ENCODE data around the gene ADAMTS12.
A peak's percentile ranks its signal among the peaks of the same experiment; 100 is the strongest.

Gene ADAMTS12

DNA sequence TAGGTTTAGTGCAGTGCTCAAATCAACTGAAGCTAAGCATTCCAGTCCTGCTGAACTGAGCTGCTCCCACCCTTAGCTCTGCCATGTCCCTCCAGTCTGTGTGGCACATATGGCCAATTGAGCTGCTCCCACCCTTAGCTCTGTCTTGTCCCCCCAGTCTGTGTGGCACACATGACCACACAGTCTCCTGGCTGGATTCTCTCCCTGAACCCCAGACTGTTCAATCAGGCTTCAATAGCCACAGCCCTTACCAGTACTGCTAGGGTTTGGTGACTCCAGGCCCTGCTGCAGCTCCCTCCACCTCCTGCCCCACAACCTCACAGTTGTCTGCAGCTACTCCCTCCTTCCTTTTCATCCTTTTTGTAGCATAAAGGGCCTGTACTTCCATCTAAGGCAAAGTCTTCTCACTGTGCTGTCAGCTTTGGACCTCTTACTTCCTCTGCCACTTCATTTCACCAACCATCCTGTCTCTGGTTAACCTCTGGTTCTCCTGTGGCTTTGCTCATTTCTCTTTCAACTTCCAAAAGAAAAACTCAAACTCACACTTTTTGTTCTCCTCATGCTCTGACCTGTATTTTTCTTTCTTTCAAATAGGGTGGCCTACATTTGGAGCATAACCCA is 50.8 kb downstream of the ADAMTS12 start:
- no peak for DNase-seq

DNA sequence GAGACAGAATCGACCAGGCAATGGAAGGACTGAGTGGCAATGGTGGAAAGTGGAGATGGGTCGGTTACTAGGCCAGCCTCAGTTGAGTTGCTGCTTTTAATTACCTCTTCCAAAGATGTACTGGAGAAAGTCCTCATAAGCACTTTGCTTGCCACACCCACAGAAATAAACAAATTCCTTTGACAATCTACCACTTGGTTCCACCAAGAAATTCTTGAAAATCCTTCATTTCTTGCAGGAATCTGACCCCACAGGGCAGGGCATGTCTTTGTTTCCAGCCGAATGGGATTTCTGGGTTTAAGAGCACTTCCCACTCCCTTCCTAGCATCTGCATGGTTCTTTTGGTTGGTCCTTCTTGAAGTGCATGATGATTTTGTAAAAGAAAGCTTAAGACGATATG is 54.5 kb downstream of the ADAMTS12 start:
- no peak for DNase-seq

DNA sequence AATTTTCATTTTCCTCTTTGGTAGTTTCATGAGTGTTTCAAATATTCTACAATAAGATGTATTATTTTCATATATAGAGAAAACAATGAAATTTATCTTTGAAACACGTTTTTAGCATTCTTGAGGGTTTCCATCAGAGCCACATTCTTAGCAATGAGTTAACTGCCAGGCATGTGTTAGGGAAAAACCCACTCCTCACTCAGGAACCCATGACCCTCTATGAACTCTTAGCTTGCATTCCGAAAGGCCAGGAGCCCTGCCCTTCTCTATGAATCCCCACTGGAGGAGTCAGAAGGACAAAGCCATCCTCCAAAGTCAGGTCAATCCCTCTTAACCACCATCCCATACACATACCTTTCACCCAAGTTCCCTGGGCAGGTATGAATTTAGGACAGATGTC is 57.5 kb downstream of the ADAMTS12 start:
- no peak for DNase-seq

DNA sequence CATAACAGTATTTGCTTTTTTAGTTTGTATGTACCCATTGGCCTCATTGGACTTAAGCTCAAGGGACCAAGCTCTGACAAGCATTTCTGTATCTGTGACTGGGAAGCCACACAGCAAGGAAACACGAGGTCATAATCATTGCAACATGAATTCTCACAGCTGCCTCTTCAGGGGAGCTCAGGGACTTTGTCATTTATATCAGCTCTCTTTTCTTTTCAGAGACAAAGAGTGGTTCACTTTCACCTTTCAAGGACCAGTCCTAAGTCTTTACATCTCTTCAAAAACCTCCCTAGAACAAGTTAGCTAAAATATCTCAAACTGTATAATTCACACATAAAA is 58.6 kb downstream of the ADAMTS12 start:
- no peak for DNase-seq

DNA sequence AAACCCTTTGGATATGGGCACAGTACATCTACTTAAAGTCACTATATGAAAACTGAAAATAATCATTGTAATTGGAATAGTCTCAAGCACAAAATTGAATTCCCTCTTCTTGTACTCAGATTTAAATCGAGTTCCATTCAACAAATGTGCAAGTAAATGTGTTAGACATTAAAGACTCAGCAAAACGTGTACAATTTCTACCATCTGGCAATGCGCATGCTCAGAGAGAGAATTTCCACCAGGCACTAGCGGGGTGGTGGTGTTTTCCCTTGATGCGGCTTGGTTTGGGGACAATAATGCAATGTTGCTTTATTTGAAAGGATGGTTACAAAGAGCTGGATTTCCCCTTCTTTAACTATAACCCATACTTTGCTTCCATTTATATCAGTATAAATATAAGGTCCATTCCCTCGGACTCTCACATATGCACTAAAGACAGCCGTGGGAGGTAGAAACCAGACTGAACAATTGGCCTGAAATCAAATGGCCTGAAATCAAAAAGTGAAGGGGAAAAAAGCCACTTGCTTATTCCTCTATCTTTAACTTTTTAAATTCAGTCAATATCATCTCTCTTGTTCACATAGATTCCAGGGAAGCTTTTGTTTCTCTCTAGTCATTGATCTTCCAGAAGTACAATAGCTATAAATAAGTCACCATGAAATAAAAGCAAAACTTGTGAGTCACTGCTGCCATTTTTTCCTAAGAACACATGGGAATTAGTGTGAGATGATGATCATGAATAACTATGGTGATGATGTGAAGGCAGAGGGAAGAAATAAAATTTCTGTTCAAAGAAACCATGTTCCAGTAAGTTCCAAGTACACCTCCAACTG is 59.2 kb downstream of the ADAMTS12 start:
- no peak for DNase-seq

DNA sequence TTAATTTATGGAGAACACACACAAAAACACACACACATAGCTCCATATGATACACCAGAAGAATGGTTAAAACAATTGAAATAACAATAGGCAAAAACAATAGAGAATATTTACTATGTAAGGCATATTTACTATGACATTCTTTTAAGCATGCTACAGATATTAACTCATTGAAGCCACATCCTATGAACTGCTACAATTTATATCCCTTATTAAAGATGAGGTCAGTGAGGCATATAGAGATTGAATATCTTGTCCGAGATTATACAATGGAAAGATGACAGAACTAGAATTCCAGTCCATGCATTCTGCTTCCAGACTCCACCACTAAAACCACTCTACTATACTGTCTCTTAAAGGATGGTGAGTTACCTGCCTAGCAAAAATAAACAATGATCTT is 60.7 kb downstream of the ADAMTS12 start:
- DNase-seq, result no peak

DNA sequence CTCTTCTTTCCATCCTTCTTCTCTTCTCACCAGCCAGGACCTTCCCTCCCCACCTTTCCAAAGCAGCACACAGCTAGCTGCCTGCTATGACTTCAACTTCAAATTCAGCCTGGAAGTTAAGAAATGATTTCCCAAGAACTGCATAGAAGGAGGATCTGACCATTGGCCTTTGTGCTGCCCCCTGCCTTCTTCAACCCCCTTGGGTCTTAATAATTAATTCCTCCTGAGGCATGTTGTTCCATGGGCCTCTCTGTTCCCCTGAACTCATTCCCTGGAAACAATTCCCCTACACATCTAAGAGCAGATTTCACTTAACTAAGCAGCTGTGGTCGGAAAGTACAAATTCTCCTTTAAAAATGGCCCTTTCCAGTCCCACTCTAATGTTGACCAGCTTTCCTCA is 62.4 kb downstream of the ADAMTS12 start:
- peak in 1 of 2 experiments; percentile 55 for DNase-seq

DNA sequence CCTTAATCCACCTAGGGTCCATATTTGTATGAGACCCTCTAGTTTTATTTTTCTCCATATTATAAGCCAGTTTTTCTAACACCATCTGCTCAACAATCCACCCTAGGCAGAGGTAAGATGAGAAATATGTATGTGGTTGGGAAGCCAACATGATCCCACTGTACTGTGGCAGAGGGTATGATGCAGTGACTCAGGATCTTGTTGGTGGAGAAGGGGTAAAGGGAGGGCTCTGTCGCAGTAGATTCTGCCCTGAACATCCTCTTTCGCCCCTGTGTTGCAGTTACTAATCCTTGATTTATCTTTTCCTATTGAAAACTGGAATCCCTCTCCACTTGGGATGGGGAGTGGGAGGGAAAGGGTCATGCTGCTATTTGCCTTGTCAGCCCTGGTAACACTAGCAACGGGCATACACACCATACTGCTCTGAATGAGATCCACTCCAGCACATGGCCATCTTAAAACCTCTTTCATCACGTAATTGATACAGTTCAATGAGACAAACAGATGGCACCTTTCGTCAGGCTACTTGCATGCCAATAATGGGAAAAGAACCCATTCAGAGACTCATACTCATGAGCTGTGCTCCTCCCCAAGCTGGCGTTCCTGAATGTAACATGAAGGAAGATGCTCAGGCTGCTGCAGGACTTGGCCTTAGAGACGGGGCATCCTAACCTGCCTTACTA is 63.0 kb downstream of the ADAMTS12 start:
- peak; percentile 97 to 100 for DNase-seq

DNA sequence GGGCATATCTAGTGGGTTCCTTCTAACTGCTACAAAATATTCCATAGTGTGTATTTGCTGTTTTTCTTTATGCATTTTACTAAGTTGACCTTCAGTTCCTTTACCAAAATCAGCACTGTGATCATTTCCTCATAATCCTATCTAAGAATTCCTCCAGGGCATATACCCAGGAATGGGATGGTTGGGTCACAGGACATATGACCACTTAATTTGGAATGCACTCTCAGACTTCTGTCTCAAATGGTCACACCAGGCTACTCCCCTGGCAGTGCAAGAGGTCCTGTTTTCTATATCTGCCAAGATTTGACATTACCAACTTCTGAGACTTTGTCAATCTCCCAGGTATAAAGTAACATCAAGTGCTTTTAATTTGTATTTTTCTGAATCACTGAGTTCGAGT is 63.9 kb downstream of the ADAMTS12 start:
- peak in 1 of 2 experiments; percentile 21 for DNase-seq

DNA sequence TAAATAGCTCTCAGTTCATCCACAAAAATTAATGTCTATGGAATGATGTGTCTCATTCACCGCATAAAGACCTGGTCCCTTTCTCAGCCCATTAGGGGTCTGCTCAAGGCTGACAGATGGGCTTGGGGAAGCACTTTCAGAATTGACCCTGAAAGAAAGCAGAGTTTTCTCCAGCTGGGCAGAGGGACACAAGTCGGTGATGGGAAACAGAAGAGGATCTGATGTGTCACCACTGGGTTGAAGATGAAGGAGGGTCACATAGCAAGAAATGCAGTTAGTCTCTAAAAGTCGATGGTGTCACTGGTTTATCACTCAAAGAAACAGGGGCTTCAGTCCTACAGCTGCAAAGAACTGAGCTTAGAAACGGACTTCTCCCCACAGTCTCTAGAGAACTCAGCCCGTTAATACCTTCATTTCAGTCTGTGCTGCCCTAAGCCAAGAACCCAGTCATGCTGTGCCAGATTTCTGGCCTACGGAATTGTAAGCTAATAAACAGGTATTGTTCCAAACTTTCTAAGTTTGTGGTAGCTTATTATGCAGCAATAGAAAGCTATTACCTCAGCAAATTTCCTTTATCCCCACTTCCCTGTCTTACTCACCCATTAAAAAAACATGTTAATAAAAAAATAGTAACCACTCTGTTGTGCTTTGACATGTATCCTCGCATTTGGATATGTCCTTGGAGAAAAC is 64.6 kb downstream of the ADAMTS12 start:
- DNase-seq, result no peak

DNA sequence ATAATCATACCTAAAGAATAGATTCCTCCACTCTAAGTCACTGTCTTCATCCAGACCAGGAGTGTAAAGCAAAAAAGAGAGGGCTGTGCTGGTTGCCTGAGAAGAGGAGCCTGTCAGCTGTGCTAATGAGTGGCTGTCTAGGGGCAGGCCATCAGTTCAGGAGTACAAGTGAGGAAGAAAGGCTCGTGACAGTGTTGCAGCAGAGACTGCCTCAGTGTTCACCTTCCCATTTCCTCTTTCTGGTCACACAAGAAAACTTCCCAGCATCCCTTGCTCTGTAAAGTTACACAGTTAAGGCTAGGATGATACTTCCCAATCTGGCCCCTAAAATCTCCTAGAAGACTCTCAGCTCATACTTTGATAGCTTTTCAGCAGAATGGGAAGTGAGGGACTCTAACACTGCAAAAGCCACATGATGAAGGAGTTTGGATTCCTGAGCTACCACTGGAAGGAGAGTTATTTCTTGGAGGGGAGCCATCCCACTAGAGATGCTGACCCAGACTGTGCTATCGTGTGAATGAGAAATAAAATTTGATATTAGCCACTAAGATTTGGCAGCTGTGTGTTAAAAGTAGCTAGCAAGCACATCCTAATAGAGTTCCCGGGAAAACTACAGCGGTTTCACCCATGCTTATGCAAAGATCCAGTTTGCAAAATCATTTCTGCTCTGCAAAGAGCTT is 67.1 kb downstream of the ADAMTS12 start:
- DNase-seq, result no peak

DNA sequence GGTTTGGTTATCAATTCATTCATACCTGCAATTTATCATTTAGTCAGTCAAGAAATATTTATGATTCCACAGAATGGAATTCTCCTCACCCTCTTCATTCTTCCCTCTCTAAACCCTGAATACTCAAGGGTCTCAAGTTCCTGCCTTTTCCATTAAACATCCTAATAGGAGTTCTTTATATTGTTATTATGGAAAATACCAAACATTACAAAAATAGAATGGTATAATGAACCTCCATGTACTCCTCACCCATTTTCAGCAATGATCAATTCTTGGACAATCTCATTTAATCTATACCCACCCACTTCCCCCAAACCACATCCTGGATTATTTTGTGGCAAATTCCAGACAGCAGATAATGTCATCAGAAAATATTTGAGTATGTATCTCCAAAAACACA is 74.5 kb downstream of the ADAMTS12 start:
- DNase-seq, result no peak

DNA sequence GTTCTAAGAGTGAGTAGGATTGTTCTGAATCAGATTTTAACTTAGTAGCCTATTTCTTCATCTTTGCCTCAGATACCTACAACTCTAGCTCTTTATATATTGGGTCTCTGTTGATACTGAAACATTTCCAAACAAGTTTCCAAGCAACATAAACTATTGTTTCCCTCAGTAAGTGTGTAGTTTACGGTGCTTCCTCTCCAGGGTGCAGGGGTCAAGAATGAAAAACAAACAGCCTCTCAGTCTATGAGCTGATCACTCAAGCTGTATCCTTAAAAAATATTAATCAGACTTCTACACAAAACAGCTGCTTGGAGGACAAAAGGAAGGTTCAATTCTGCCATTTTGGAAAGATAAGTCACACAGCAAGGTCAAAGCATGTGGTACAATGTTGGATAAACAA is 75.0 kb downstream of the ADAMTS12 start:
- DNase-seq, result no peak

DNA sequence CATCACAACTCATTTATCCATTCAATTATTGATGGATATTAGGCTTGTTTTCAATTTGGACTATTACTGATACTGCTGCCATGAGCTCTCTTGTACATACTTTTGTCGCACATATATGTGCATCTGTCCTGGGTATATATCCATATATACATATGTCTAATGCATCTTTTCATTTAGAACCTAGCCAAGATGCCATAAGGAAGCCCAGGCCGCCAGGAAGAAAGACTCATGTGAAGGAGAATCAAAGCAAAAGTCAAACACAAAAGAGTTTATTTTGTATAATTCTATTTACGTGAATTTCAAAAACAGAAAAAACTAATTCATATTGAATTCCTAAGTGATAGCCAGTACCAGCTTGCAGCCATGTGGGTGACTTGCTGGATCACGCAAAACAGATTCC is 79.0 kb downstream of the ADAMTS12 start:
- no peak for DNase-seq

DNA sequence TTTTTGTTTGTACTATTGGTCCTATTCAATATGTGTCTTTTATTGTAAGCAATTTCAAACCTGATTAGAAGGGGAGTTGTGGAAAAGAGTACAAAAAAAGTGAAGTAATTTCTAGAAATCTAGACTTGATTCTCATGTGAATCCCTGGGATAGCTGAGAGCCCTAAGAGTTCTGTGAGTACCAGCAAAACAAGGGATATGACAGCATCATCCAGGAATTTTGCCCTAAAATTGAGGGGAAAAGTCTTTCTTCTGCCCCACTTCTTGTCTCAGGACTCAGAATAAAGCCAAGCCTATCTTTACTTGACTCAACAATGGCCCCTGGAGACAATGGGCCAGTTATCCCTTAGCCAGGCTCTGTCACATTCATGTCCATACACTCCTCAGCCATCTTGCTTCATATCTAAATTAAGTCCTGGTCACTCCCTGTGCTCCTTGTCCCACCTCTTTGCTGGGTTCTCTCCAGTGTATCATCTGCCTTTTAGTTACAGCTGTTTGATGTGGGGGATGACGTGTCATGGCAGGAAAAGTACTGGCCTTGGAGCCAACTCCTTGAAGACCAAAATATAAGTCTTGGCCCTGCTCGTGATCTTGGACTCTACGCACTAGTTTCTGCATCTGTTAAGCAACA is 81.2 kb downstream of the ADAMTS12 start:
- DNase-seq, result no peak

DNA sequence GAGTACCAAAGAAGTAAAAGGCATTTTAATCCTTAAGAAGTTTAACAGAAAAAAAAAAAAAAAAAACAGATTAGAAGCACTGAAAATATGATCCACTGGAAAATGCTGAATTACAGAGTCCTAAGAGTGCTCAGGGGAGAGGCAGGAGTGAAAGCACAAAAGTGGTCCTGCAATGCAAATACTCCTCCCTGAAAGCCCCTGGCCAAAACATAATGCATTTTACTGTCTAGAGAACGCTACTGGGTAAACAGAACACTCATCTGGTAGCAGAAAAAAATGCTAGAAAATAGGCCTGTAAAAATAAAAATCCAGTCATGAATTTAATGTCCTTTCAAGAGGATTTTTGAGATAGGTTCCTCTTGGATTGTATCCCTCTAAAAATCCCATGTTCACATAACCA is 81.9 kb downstream of the ADAMTS12 start:
- peak in 1 of 2 experiments; percentile 11 for DNase-seq

DNA sequence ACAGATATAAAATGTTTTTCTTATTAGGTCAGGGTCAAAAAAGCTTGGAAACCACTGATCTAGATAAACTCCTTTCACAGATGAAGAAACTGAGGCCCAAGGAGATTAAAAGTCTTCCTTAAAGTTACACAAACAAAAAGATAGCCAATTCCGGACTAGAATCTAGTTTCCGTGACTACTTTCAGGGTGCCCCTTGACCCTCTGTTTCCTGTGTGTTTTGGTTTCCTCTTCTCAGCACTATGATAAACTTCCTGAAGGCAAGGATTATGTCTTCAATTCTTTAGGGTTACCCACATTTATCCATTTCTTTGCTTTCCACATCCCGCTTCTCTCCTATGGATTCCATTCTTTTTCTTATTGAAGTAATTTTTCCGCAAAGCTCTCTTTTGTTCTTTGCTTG is 83.1 kb downstream of the ADAMTS12 start:
- DNase-seq, result no peak

DNA sequence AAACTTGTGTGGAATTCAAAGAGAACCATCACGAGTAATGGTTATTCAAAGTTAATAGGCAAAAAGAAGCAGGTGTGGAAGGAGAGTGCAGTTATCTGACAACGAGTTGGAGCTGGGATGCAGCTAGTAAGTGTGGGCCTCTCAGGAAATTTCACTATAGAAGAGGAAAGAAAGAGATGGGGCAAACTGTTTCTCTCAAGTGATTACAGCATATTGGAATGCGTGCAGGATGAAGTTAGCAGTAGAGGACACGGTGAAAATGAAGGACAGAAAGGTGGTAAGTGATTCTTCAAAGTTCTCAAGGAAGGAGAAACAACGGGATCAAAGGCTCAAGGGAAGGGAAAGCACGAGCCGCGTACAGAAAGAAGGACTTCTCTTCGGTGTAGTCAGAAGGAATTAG is 84.0 kb downstream of the ADAMTS12 start:
- no peak for DNase-seq

DNA sequence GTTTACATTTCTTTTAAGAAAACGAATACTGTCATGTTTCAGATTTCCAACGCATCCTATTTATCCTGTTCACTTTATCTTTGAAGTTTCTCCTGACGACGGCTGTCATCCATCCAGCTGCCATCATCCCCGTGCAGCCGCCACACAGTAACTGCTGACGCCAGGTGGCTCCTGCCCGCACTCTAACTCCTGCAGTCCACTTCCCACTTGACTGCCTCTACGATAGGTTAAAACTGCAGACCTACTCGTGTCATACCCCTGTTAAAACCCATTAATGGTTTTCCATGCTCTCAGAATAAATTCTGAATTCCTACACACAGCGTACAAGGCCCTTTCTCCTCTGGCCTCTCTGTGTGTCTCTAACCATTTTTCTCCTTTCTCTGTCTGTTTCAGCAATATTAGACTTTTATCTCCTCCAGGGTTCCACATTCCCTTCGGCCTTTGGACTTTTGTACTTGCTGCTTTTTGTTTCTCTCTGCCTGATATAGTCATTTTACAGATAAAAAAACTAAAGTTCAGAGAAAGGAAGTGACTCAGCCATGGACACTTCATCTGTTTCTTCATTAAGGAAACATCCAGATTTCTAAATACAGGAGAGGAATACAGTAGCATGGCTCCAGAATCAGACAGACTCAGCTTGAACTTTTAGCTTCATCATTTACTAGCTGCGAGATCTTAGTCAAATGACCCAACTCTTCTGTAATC is 84.9 kb downstream of the ADAMTS12 start:
- peak in 1 of 2 experiments; percentile 61 for DNase-seq

DNA sequence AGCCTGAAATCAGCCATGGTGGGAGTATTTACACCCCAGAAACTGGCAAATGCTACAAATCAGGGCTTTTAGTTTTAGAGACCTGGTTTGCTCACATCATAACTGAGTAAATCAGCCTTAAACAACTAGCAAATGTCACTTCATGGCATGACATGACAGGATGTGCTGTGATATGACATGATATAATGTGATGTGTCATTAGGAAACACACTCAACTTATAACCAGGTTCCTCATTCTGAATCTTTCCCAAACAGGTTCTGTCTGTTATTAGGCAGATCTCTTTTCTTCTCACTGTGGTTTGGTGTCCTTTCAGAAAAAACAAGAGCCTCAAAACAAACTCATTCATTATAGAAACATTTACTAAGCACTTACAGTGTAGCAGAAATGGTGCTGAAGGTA is 90.5 kb downstream of the ADAMTS12 start:
- no peak for DNase-seq

DNA sequence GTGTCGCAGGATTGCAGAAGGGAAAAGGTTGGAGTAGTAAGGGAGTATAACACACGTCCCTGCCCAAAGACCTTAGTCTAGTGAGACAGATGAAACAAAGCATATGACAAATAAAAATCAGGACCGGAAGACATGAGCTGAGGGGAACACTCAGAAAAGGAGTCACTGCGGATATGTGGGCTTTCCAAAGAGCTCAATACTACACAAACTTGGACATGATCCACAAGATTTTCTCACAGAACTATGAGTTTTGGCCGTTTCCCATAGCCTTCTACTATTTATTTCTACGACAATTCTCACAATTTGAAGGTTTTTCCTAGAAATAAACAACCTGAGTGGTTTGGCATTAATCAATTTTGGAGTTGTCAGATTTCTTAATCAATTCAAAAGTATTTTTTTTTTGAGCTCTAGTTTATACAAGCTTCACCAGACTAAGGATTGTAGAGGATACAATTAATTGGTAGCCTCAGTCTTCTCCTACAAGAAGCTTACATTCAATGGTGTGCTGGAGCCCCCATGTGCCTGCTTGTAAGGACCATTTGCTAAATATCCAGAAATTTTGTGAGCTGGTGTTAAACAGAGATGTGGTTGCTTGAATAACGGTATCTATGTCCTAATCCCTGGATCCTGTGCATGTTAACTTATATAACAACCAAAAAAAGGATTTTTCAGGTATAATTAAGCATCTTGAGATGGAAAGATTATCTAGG is 91.4 kb downstream of the ADAMTS12 start:
- peak in 1 of 2 experiments; percentile 29 for DNase-seq
